Dendritic cell treated with granulocyte-macrophage colony-stimulating factor and Interleukin-4, amounts not matched to agents 40 ng/mL and 50 ng/mL, for 4 days (primary cell): ENCODE measurements around the gene IL17RB.

Experiments used
- H3K27ac Mint-ChIP-seq: one replicate; pipeline ENCODE4 v1.8.0; 2022; ENCODE audit warnings: mild to moderate bottlenecking, mixed read lengths
- H3K27me3 Mint-ChIP-seq: one replicate; pipeline ENCODE4 v1.8.0; 2022; ENCODE audit warnings: mild to moderate bottlenecking, mixed read lengths
- H3K36me3 Mint-ChIP-seq: one replicate; pipeline ENCODE4 v1.8.0; 2022; ENCODE audit warnings: low read depth, mixed read lengths
- H3K4me1 Mint-ChIP-seq: one replicate; pipeline ENCODE4 v1.8.0; 2022; ENCODE audit warnings: low read depth, mixed read lengths
- H3K4me3 Mint-ChIP-seq: one replicate; pipeline ENCODE4 v1.8.0; 2022; ENCODE audit warnings: mild to moderate bottlenecking, moderate library complexity, mixed read lengths
- H3K9me3 Mint-ChIP-seq: one replicate; pipeline ENCODE4 v1.8.0; 2022; ENCODE audit warnings: mixed read lengths
- intact Hi-C: fragments of 100-400 bp; cut with micrococcal nuclease; formaldehyde crosslinking; loops from one replicate; pipeline ENCODE4 v1.15.0; 2022

IL17RB gene

GRCh38 chr3:53845881-53846133 is 561 bp upstream of the IL17RB start:
- intact Hi-C loops: no loop called here
- H3K27ac Mint-ChIP-seq: peak overlapping the region; percentile 58
- peaks cover 80% of the 10 kb centered on the region for H3K27me3 Mint-ChIP-seq
- H3K9me3 Mint-ChIP-seq: no peaks in the 10 kb centered on the region
- H3K4me1 Mint-ChIP-seq: peaks cover 33% of the 10 kb centered on the region
- H3K36me3 Mint-ChIP-seq: no peaks in the 10 kb centered on the region
- peak overlapping the region; percentile 77 for H3K4me3 Mint-ChIP-seq

GRCh38 chr3:53846851-53847155 is 435 bp downstream of the IL17RB start:
- Mint-ChIP-seq H3K4me1 (peaks cover 38% of the 10 kb centered on the region), H3K27me3 (peaks cover 80% of the 10 kb centered on the region), H3K27ac (no peak overlapping the region), H3K36me3 (no peaks in the 10 kb centered on the region), H3K4me3 (peak overlapping the region; percentile 77), H3K9me3 (no peaks in the 10 kb centered on the region)
- intact Hi-C loops: no loop called here

GRCh38 chr3:53849916-53850315 is 3.5 kb downstream of the IL17RB start:
- no peak overlapping the region for H3K27ac Mint-ChIP-seq
- no peak overlapping the region for H3K4me3 Mint-ChIP-seq
- H3K36me3 Mint-ChIP-seq: no peaks in the 10 kb centered on the region
- H3K9me3 Mint-ChIP-seq: no peaks in the 10 kb centered on the region
- H3K4me1 Mint-ChIP-seq: peaks cover 17% of the 10 kb centered on the region
- intact Hi-C loops: loop anchor here (10.0 kb wide), 1 partner anchor 145 kb away; no protein-coding TSS in a partner anchor
- H3K27me3 Mint-ChIP-seq: peaks cover 62% of the 10 kb centered on the region

- peaks cover 13% of the 10 kb centered on the region for H3K4me1 Mint-ChIP-seq
- H3K27ac Mint-ChIP-seq: peak overlapping the region; percentile 21
- peaks cover 57% of the 10 kb centered on the region for H3K27me3 Mint-ChIP-seq
- no peak overlapping the region for H3K4me3 Mint-ChIP-seq
- intact Hi-C loops: loop anchor here (10.0 kb wide), 1 partner anchor 146 kb away; no protein-coding TSS in a partner anchor
- H3K9me3 Mint-ChIP-seq: no peaks in the 10 kb centered on the region
- H3K36me3 Mint-ChIP-seq: no peaks in the 10 kb centered on the region
Observed at GRCh38 chr3:53850895-53851294, 4.5 kb downstream of the IL17RB start.

GRCh38 chr3:53856964-53857363 is 10.6 kb downstream of the IL17RB start:
- no peaks in the 10 kb centered on the region for H3K9me3 Mint-ChIP-seq
- H3K36me3 Mint-ChIP-seq: peaks cover 24% of the 10 kb centered on the region

GRCh38 chr3:53858096-53858741 is 11.9 kb downstream of the IL17RB start:
- peaks cover 37% of the 10 kb centered on the region for H3K36me3 Mint-ChIP-seq

More at GRCh38 chr3:53856964-53857363, 10.6 kb downstream of the IL17RB start:
- Mint-ChIP-seq H3K27ac (no peak overlapping the region), H3K4me1 (peaks cover 31% of the 10 kb centered on the region), H3K27me3 (peaks cover 15% of the 10 kb centered on the region), H3K4me3 (no peak overlapping the region)
- intact Hi-C loops: loop anchor here (10.0 kb wide), 1 partner anchor 152 kb away; no protein-coding TSS in a partner anchor

GRCh38 chr3:53859178-53859577 is 12.8 kb downstream of the IL17RB start:
- Mint-ChIP-seq H3K4me3 (no peak overlapping the region), H3K36me3 (peaks cover 44% of the 10 kb centered on the region), H3K9me3 (no peaks in the 10 kb centered on the region), H3K27ac (no peak overlapping the region), H3K4me1 (peaks cover 31% of the 10 kb centered on the region), H3K27me3 (peaks cover 11% of the 10 kb centered on the region)
- intact Hi-C loops: loop anchor here (10.0 kb wide), 1 partner anchor 154 kb away; no protein-coding TSS in a partner anchor

More at GRCh38 chr3:53858096-53858741, 11.9 kb downstream of the IL17RB start:
- Mint-ChIP-seq H3K27ac (no peak overlapping the region), H3K9me3 (no peaks in the 10 kb centered on the region), H3K4me1 (peaks cover 31% of the 10 kb centered on the region), H3K4me3 (no peak overlapping the region), H3K27me3 (peaks cover 15% of the 10 kb centered on the region)
- intact Hi-C loops: loop anchor here (10.0 kb wide), 1 partner anchor 153 kb away; no protein-coding TSS in a partner anchor

GRCh38 chr3:53860196-53860595 is 13.8 kb downstream of the IL17RB start:
- no peak overlapping the region for H3K27ac Mint-ChIP-seq
- H3K36me3 Mint-ChIP-seq: peaks cover 54% of the 10 kb centered on the region
- intact Hi-C loops: no loop called here
- no peak overlapping the region for H3K4me3 Mint-ChIP-seq
- H3K4me1 Mint-ChIP-seq: peaks cover 31% of the 10 kb centered on the region
- H3K9me3 Mint-ChIP-seq: no peaks in the 10 kb centered on the region
- peaks cover 4% of the 10 kb centered on the region for H3K27me3 Mint-ChIP-seq

- Mint-ChIP-seq H3K4me1 (peaks cover 15% of the 10 kb centered on the region), H3K27me3 (no peaks in the 10 kb centered on the region), H3K9me3 (no peaks in the 10 kb centered on the region), H3K4me3 (no peak overlapping the region), H3K27ac (no peak overlapping the region), H3K36me3 (peaks cover 69% of the 10 kb centered on the region)
- intact Hi-C loops: no loop called here
Observed at GRCh38 chr3:53862241-53862640, 15.9 kb downstream of the IL17RB start.

GRCh38 chr3:53863145-53863544 is 16.8 kb downstream of the IL17RB start:
- Mint-ChIP-seq H3K36me3 (peaks cover 78% of the 10 kb centered on the region), H3K4me3 (no peak overlapping the region), H3K27ac (no peak overlapping the region), H3K27me3 (no peaks in the 10 kb centered on the region), H3K9me3 (no peaks in the 10 kb centered on the region), H3K4me1 (peaks cover 6% of the 10 kb centered on the region)
- intact Hi-C loops: no loop called here

GRCh38 chr3:53865732-53866499 is 19.5 kb downstream of the IL17RB start:
- Mint-ChIP-seq H3K4me3 (no peak overlapping the region), H3K27ac (no peak overlapping the region), H3K9me3 (no peaks in the 10 kb centered on the region), H3K4me1 (no peaks in the 10 kb centered on the region), H3K36me3 (peaks cover 92% of the 10 kb centered on the region), H3K27me3 (no peaks in the 10 kb centered on the region)
- intact Hi-C loops: no loop called here

GRCh38 chr3:53880396-53881345 is 34.3 kb downstream of the IL17RB start:
- intact Hi-C loops: no loop called here
- peak overlapping the region; percentile 94 for H3K27ac Mint-ChIP-seq
- no peaks in the 10 kb centered on the region for H3K27me3 Mint-ChIP-seq
- H3K4me3 Mint-ChIP-seq: peak overlapping the region; percentile 94
- no peaks in the 10 kb centered on the region for H3K9me3 Mint-ChIP-seq
- peaks cover 73% of the 10 kb centered on the region for H3K36me3 Mint-ChIP-seq
- peaks cover 19% of the 10 kb centered on the region for H3K4me1 Mint-ChIP-seq

GRCh38 chr3:53881691-53882593 is 35.6 kb downstream of the IL17RB start, which contains the start of gene ACTR8:
Gene ACTR8, minus strand, starts transcription at chr3:53882152. Its CDS starts 51 bp downstream, at chr3:53882101.
- H3K27me3 Mint-ChIP-seq: no peaks in the 10 kb centered on the region
- H3K4me1 Mint-ChIP-seq: peaks cover 22% of the 10 kb centered on the region
- H3K36me3 Mint-ChIP-seq: peaks cover 72% of the 10 kb centered on the region
- no peaks in the 10 kb centered on the region for H3K9me3 Mint-ChIP-seq
- peak within 1 kb of the TSS; percentile 94 for H3K27ac Mint-ChIP-seq
- intact Hi-C loops: loop anchor here (1.0 kb wide), 1 partner anchor 9 kb away; the partner anchor contains the start of gene SELENOK
- H3K4me3 Mint-ChIP-seq: peak within 1 kb of the TSS; percentile 94
